ENCODE results near the gene CDC42EP1. TPM values are rescaled to one million over a fixed set of nuclear protein-coding genes. Genes with fewer than 3 reads are reported as not detected.
"Not testable (repeated sequence)": the region's sequence is repeated elsewhere in the genome, so short reads cannot be mapped to it uniquely, and the experiment has no call there.

CDC42EP1 gene
- total and polyA plus RNA-seq, 5 experiments from 2014 or later = not detected

GRCh38 chr22:37571992-37572373, 11.7 kb downstream of the CDC42EP1 start:
- Mint-ChIP-seq H3K9me3 (no peaks in the 10 kb centered on the region), H3K4me3 (no peak overlapping the region), H3K27ac (no peak overlapping the region), H3K4me1 (peaks cover 3 to 12% (median 8%) of the 10 kb centered on the region in 4 donors), H3K36me3 (no peaks in the 10 kb centered on the region), H3K27me3 (peaks cover 0 to 1% (median 0%) of the 10 kb centered on the region in 5 donors)
- POLR2A ChIA-PET = no interaction called here
- ATAC-seq = no peak
- no peak for DNase-seq

- Mint-ChIP-seq H3K27me3 (peaks cover 0 to 2% (median 0%) of the 10 kb centered on the region in 5 donors), H3K4me1 (peaks cover 8 to 16% (median 12%) of the 10 kb centered on the region in 4 donors), H3K27ac (no peak overlapping the region), H3K9me3 (no peaks in the 10 kb centered on the region), H3K4me3 (no peak overlapping the region), H3K36me3 (no peaks in the 10 kb centered on the region)
- POLR2A ChIA-PET = interaction anchor here (0.7 to 0.8 kb wide), 2 partner anchors 9 to 14 kb away, joined by 3 to 5 read pairs; no protein-coding TSS in a partner anchor
- no peak for DNase-seq
- no peak for ATAC-seq
Observed at GRCh38 chr22:37575490-37576003, 15.3 kb downstream of the CDC42EP1 start.

DNA sequence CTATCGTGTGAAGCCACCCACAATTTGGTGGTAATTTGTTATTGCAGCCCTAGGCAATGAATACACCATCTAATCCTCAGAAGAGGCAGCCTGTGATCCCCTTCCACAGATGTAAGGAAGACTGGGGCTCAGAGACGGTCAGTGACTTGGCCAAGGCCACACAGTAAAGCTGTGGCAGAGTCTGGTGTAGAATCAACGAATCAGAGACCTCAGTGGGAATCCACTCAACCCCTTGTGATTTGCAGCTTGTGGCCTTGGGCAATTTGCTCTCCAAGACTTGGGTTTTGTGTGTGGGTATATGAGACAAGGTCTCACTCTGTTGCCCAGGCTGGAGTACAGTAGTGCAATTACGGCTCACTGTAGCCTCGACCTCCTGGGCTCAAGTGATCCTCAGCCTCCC, 17.7 kb downstream of the CDC42EP1 start:
- no peak overlapping the region for H3K4me3 Mint-ChIP-seq
- ATAC-seq (no peak), DNase-seq (no peak)
- peaks cover 0 to 2% (median 0%) of the 10 kb centered on the region in 5 donors for H3K27me3 Mint-ChIP-seq
- no peaks in the 10 kb centered on the region for H3K9me3 Mint-ChIP-seq
- POLR2A ChIA-PET = interaction anchor here (0.5 to 0.6 kb wide), 2 partner anchors 36 to 141 kb away, joined by 3 to 4 read pairs; no protein-coding TSS in a partner anchor
- peaks cover 11 to 22% (median 17%) of the 10 kb centered on the region in 4 donors for H3K4me1 Mint-ChIP-seq
- H3K27ac Mint-ChIP-seq = peak overlapping the region in 1 of 10 donors; percentile 30
- no peaks in the 10 kb centered on the region for H3K36me3 Mint-ChIP-seq

DNA sequence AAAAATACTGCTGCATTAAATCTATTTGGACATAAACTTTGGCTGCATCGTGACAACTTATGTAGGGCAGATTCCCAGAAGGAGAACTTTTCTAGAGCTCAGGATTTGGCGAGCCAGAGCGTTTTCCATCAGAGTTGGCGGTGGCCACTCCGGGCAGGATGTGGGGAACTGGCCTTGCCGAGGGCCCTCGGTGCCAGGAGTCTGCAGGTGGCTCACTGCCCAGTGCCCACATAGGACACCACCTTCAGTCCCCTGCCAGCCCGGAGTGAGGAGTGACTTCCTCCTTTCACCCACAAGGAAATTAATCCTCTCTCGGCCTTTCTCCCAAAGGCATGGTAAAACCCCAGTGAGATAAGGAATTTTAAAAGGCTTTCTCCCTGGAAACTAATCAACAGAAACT, 21.2 kb downstream of the CDC42EP1 start:
- H3K27me3 Mint-ChIP-seq = peaks cover 0 to 7% (median 1%) of the 10 kb centered on the region in 5 donors
- H3K4me1 Mint-ChIP-seq = peaks cover 11 to 22% (median 16%) of the 10 kb centered on the region in 4 donors
- ATAC-seq (no peak), DNase-seq (no peak)
- no peak overlapping the region for H3K27ac Mint-ChIP-seq
- H3K4me3 Mint-ChIP-seq = no peak overlapping the region
- POLR2A ChIA-PET = interaction anchor here (1.3 kb wide), 1 partner anchor 11 kb away, joined by 3 read pairs; no protein-coding TSS in a partner anchor
- no peaks in the 10 kb centered on the region for H3K9me3 Mint-ChIP-seq
- H3K36me3 Mint-ChIP-seq = no peaks in the 10 kb centered on the region

DNA sequence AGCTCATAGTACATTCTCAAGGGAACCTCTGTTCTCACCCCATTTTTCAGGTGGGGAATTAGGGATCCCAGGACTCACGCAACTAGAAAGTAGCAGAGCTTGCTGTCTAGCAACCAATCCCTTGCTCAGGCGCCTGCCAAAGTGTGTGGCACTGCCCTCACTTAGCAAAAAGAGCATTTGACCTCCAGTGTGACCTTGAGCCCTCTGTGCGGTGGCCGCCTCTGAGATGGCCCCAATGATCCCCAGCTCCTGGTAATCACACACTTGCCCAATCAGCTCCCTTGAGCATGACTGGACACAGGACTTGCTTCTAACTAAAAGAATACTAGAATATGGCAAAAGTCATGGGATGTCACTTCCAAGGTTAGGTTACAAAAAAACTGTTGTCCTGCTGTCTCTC, 22.2 kb downstream of the CDC42EP1 start:
- POLR2A ChIA-PET = interaction anchor here (0.6 to 1.6 kb wide), 3 partner anchors 10 to 251 kb away, joined by 3 read pairs; partner anchors contain the start of gene GGA1
- Mint-ChIP-seq H3K4me3 (no peak overlapping the region), H3K36me3 (no peaks in the 10 kb centered on the region), H3K27me3 (peaks cover 0 to 7% (median 1%) of the 10 kb centered on the region in 5 donors), H3K27ac (no peak overlapping the region), H3K4me1 (peaks cover 11 to 22% (median 15%) of the 10 kb centered on the region in 4 donors), H3K9me3 (no peaks in the 10 kb centered on the region)
- no peak for ATAC-seq
- no peak for DNase-seq

DNA sequence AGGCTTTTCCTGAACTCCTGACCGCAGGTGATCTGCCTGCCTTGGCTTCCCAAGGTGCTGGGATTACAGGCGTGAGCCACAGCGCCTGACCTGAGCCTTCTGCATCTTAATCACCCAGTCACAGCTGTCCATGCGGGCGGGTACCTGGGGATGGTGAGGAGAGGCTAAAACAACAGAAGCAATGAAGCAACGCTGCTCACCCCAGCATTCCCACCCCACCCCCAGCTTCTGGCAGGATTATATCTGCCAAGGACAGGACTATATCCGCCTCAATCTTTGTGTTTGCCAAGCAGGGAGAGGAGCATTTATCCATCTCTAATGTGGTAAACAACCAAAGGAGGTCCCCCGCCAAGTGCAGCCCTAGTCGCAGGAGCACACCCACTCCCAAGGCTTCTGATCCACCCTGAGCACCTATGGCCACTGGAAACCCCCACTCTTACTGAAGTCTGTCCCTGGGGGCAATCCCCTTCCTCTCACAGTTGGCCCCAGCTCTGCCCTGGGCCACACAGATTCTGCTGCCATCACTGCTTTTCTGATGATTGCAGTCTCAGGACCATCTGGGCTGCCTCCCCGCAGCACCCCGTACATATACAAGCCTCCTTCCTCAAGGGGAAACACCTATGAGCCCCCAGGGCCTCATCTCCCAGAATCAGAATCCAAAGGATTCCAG, 28.4 kb downstream of the CDC42EP1 start:
- H3K4me1 Mint-ChIP-seq = peaks cover 12 to 15% (median 13%) of the 10 kb centered on the region in 4 donors
- H3K9me3 Mint-ChIP-seq = no peaks in the 10 kb centered on the region
- ATAC-seq = no peak
- H3K27me3 Mint-ChIP-seq = peaks cover 0 to 6% (median 0%) of the 10 kb centered on the region in 5 donors
- POLR2A ChIA-PET = interaction anchor here (0.7 to 1.1 kb wide), 2 partner anchors 27 to 271 kb away, joined by 3 to 5 read pairs; no protein-coding TSS in a partner anchor
- DNase-seq = peak in 1 of 10 donors; percentile 44
- H3K27ac Mint-ChIP-seq = peak overlapping the region in 1 of 10 donors; percentile 45
- no peak overlapping the region for H3K4me3 Mint-ChIP-seq
- H3K36me3 Mint-ChIP-seq = no peaks in the 10 kb centered on the region

- Mint-ChIP-seq H3K4me1 (peaks cover 12 to 15% (median 13%) of the 10 kb centered on the region in 4 donors), H3K4me3 (no peak overlapping the region), H3K27me3 (peaks cover 0 to 3% (median 0%) of the 10 kb centered on the region in 5 donors), H3K9me3 (no peaks in the 10 kb centered on the region), H3K36me3 (no peaks in the 10 kb centered on the region), H3K27ac (peak overlapping the region in 1 of 10 donors; percentile 14)
- ATAC-seq = no peak
- peak in 1 of 10 donors; percentile 45 for DNase-seq
- POLR2A ChIA-PET = interaction anchor here (0.5 to 0.7 kb wide), 2 partner anchors 14 to 51 kb away, joined by 3 to 5 read pairs; no protein-coding TSS in a partner anchor
Observed at GRCh38 chr22:37589636-37590035, 29.4 kb downstream of the CDC42EP1 start.

- H3K36me3 Mint-ChIP-seq, H3K4me3 Mint-ChIP-seq: not testable (repeated sequence)
- POLR2A ChIA-PET = interaction anchor here (1.1 to 2.9 kb wide), 2 partner anchors 22 to 25 kb away, joined by 3 to 17 read pairs; no protein-coding TSS in a partner anchor
Observed at GRCh38 chr22:37591081-37591480, 30.8 kb downstream of the CDC42EP1 start.

DNA sequence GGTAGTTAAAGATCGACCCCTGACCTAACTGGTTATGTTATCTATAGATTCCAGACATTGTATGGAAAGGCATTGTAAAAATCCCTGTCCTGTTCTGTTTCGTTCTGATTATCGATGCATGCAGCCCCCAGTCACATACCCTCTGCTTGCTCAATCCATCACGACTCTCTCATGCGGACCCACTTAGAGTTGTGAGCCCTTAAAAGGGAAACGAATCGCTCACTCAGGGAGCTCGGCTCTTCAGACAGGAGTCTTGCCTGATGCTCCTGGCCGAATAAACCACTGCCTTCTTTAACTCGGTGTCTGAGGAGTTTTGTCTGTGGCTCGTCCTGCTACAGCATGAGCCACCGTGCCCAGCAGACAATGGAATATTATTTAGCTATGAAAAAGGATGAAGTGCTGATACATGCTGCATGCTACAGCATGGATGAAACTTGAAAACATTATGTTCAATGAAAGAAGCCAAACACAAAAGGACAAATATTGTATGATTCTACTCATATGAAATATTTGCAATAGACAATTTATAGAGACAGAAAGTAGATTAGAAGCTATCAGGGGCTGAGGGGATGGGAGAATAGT, 31.6 kb downstream of the CDC42EP1 start:
- peak overlapping the region; percentile 63 to 95 (median 90) for H3K27ac Mint-ChIP-seq
- DNase-seq (peak in 1 of 10 donors; percentile 37), ATAC-seq (no peak)
- H3K27me3 Mint-ChIP-seq = peaks cover 0 to 2% (median 0%) of the 10 kb centered on the region in 5 donors
- peak overlapping the region; percentile 68 to 91 (median 85) for H3K4me3 Mint-ChIP-seq
- H3K36me3 Mint-ChIP-seq = no peaks in the 10 kb centered on the region
- H3K4me1 Mint-ChIP-seq = peaks cover 10 to 15% (median 13%) of the 10 kb centered on the region in 4 donors
- no peaks in the 10 kb centered on the region for H3K9me3 Mint-ChIP-seq
- POLR2A ChIA-PET = interaction anchor here (0.6 to 3.3 kb wide), 20 partner anchors 8 to 121 kb away, joined by 3 to 50 read pairs (median 4); partner anchors contain the start of genes GGA1, LGALS2 and PDXP

More at GRCh38 chr22:37591081-37591480, 30.8 kb downstream of the CDC42EP1 start:
- not testable (repeated sequence) for ATAC-seq, H3K9me3 Mint-ChIP-seq, H3K27me3 Mint-ChIP-seq
- peaks cover 10 to 15% (median 13%) of the 10 kb centered on the region in 4 donors for H3K4me1 Mint-ChIP-seq
- peak overlapping the region in 1 of 10 donors; percentile 51 for H3K27ac Mint-ChIP-seq
- DNase-seq = peak in 1 of 10 donors; percentile 11

GRCh38 chr22:37594237-37594636, 34.0 kb downstream of the CDC42EP1 start:
- Mint-ChIP-seq H3K4me3 (no peak overlapping the region), H3K9me3 (no peaks in the 10 kb centered on the region), H3K27ac (no peak overlapping the region), H3K36me3 (no peaks in the 10 kb centered on the region), H3K4me1 (peaks cover 8 to 15% (median 13%) of the 10 kb centered on the region in 4 donors), H3K27me3 (no peaks in the 10 kb centered on the region)
- ATAC-seq (no peak), DNase-seq (peak in 1 of 10 donors; percentile 8)
- POLR2A ChIA-PET = interaction anchor here (3.3 kb wide), 1 partner anchor 14 kb away, joined by 50 read pairs; the partner anchor contains the start of gene GGA1

- Mint-ChIP-seq H3K4me1 (peaks cover 9 to 24% (median 15%) of the 10 kb centered on the region in 4 donors), H3K36me3 (no peaks in the 10 kb centered on the region), H3K9me3 (no peaks in the 10 kb centered on the region), H3K27me3 (peaks cover 0 to 1% (median 0%) of the 10 kb centered on the region in 5 donors), H3K27ac (no peak overlapping the region), H3K4me3 (no peak overlapping the region)
- POLR2A ChIA-PET = interaction anchor here (0.7 kb wide), 3 partner anchors 9 to 83 kb away, joined by 3 to 10 read pairs (median 4); partner anchors contain the start of gene GGA1
- peak in 1 of 10 donors; percentile 26 for DNase-seq
- no peak for ATAC-seq
Observed at GRCh38 chr22:37599153-37599552, 38.9 kb downstream of the CDC42EP1 start.

DNA sequence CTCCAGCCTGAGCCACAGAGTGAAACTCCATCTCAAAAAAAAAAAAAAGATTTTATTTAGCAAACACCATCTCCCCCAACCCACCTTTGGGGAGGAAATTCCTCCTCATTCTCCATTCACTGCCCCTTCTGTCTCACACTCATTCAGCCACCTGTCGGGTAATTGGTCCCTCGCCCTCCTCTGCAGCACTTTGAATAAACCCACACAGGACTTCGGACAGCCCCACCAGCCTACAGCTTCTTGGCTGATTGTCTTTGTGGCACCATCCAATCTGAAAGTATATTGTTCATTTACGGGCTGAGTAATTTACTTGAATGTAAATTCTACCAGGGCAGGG, 40.9 kb downstream of the CDC42EP1 start:
- ATAC-seq (no peak), DNase-seq (peak in 1 of 10 donors; percentile 4)
- Mint-ChIP-seq H3K4me3 (no peak overlapping the region), H3K36me3 (no peaks in the 10 kb centered on the region), H3K4me1 (peaks cover 21 to 43% (median 31%) of the 10 kb centered on the region in 4 donors), H3K27ac (peak overlapping the region in 2 of 10 donors; percentile 29 to 71), H3K9me3 (no peaks in the 10 kb centered on the region), H3K27me3 (peaks cover 0 to 1% (median 0%) of the 10 kb centered on the region in 5 donors)
- POLR2A ChIA-PET = no interaction called here
